GM12874 (cell line): ENCODE results near the gene ORM2.

Experiments used
- TF ChIP-seq, protein P1 (sequence below): IDR thresholded peaks from 2 replicates; pipeline ENCODE4 v1.5.1; 2011; ENCODE audit warnings: low read depth, mild to moderate bottlenecking, control low read depth, low read length, moderate library complexity; ENCODE audit not compliant: insufficient read depth

Gene ORM2

GRCh38 chr9:114361542-114361941 lies 31.9 kb downstream of the ORM2 start:
- TF ChIP-seq, protein P1, sequence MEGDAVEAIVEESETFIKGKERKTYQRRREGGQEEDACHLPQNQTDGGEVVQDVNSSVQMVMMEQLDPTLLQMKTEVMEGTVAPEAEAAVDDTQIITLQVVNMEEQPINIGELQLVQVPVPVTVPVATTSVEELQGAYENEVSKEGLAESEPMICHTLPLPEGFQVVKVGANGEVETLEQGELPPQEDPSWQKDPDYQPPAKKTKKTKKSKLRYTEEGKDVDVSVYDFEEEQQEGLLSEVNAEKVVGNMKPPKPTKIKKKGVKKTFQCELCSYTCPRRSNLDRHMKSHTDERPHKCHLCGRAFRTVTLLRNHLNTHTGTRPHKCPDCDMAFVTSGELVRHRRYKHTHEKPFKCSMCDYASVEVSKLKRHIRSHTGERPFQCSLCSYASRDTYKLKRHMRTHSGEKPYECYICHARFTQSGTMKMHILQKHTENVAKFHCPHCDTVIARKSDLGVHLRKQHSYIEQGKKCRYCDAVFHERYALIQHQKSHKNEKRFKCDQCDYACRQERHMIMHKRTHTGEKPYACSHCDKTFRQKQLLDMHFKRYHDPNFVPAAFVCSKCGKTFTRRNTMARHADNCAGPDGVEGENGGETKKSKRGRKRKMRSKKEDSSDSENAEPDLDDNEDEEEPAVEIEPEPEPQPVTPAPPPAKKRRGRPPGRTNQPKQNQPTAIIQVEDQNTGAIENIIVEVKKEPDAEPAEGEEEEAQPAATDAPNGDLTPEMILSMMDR = no peak

GRCh38 chr9:114362394-114362793 lies 32.7 kb downstream of the ORM2 start:
- TF ChIP-seq, protein P1 = no peak

DNA sequence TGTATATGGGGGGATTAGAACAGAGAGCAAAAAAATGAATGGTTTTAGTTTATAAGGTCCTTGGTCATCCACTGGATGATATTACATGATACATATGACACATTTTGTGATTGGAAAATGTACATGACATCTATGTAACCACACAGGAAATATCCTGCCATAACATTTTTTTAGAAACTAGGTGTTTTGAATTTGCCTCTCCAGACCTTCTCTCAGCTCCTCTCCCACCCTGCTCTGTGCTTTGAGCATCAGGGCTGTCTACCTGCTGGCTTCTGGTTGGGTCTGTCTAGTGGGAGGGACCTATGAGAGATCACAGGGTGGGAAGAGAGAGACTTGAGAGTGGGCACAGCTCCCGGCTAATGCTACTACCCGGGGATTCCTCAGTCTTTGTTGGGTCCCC lies 33.8 kb downstream of the ORM2 start:
- TF ChIP-seq, protein P1 = no peak

- TF ChIP-seq, protein P1 = no peak
Measured at GRCh38 chr9:114364134-114365041, 34.7 kb downstream of the ORM2 start.

DNA sequence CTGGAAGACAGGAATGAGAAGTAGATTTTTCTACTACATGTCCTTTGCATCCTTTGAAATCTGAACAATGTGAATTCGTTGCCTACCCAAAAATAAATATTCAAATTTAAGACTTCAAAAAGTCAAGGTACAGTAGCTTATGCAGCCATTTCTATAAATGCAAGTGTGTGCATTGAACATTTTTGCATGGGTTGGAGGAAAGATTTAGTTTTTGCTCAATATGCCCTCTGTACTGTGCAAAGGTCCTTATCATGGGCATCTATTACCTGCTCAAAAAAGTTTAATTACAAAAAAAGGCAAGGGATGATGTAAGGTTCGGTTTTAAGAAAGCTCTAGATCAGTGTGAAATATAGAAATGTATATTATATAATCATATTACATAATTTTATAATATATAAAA lies 35.5 kb downstream of the ORM2 start:
- TF ChIP-seq, protein P1 = no peak

GRCh38 chr9:114366334-114367128 lies 36.9 kb downstream of the ORM2 start:
- TF ChIP-seq, protein P1 = no peak

DNA sequence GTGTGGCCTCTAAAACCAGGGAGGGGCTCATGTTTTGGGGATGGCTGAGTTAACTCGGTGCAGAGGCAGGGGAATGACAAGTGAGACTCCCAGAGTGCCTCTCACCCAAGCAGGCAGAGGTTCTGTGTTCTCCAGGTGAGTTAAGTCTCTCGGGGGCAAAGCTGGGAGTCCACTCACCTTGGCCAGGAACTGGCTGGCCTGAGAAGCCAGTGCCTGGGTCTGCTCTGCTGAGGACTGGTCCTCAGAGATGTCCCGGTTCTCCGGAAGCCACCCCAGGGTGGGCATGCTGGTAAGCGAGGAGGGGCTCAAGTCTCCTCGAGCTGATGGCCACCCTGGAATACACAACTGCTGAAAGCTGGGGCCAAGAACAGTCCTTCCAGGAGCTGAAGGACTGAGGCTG lies 37.7 kb downstream of the ORM2 start:
- TF ChIP-seq, protein P1 = no peak
